ENCODE results near the gene ST6GALNAC1. TPM values are rescaled to one million over a fixed set of nuclear protein-coding genes. Genes with fewer than 3 reads are reported as not detected.

Gene ST6GALNAC1
- total RNA-seq, 2 experiments from 2014 or later, result not detected

DNA sequence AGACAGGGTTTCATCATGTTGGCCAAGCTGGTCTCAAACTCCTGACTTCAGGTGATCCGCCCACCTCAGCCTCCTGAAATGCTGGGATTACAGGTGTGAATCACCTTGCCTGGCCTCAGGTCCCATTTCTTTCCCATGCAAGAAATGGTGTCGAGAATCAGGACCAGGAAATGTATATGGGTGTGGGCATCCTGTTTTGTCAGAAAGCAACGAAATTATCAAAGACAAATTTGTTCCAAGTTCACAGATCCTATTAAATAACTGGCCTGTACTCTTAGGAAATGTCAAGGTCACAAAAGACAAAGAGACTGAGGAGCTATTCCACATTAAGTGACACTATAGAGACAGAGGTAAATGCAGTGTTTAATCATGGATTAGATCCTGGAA lies 17.1 kb upstream of the ST6GALNAC1 start:
- Mint-ChIP-seq H3K36me3 (ENCODE audit: low read depth) (no peaks in the 10 kb centered on the region), H3K4me3 (no peak overlapping the region), H3K27ac (peak overlapping the region; percentile 53), H3K27me3 (ENCODE audit: low read depth) (peaks cover 6% of the 10 kb centered on the region), H3K9me3 (ENCODE audit: insufficient read depth) (no peaks in the 10 kb centered on the region), H3K4me1 (ENCODE audit: low read depth) (peaks cover 28% of the 10 kb centered on the region)
- no peak for ATAC-seq
- no peak for DNase-seq
- ChIA-PET CTCF (interaction anchor here (1.2 to 3.2 kb wide), 4 partner anchors 17 to 138 kb away, joined by 3 to 17 read pairs (median 8); no protein-coding TSS in a partner anchor), POLR2A (interaction anchor here (1.4 kb wide), 1 partner anchor 11 kb away, joined by 6 read pairs; no protein-coding TSS in a partner anchor)

DNA sequence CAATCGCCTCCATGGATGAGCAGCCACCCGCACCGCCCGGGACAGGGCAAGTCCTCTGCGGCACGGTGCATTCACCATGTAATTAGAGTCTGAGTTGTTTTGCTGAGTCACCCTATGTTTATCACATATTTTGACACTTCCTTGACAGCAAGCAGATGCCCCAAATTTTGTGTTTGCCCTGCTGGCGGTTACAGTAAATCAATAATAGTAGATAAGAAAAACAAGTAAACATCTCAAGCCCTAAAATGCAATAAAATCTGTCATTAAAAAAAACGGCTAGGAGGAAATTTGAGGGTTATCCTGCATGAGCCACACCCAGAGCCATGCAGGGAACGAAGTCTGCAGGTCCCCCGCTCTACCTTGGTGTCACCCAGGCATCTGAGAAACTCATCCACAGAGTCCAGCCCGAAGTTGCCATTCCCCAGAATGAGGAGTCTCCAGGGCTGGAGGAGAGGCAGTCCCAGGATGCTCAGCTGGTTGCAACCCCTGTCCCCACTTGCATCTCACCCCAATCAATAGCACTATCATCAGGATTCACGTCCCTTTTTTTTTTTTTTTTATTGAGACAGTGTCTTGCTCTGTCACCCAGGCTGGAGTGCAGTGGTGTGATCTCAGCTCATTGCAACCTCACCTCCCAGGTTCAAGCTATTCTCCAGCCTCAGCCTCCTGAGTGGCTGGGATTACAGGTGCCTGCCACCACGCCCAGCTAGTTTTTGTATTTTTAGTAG lies 16.5 kb upstream of the ST6GALNAC1 start:
- H3K4me3 Mint-ChIP-seq, result no peak overlapping the region
- peaks cover 28% of the 10 kb centered on the region for H3K4me1 Mint-ChIP-seq (ENCODE audit: low read depth)
- H3K27me3 Mint-ChIP-seq (ENCODE audit: low read depth), result peaks cover 6% of the 10 kb centered on the region
- H3K9me3 Mint-ChIP-seq (ENCODE audit: insufficient read depth), result no peaks in the 10 kb centered on the region
- ATAC-seq (no peak), DNase-seq (peak; percentile 29)
- ChIA-PET POLR2A (interaction anchor here (1.4 kb wide), 1 partner anchor 12 kb away, joined by 6 read pairs; no protein-coding TSS in a partner anchor), CTCF (interaction anchor here (1.2 to 3.2 kb wide), 4 partner anchors 17 to 137 kb away, joined by 3 to 17 read pairs (median 8); no protein-coding TSS in a partner anchor)
- H3K36me3 Mint-ChIP-seq (ENCODE audit: low read depth), result no peaks in the 10 kb centered on the region
- H3K27ac Mint-ChIP-seq, result peak overlapping the region; percentile 53

- DNase-seq (no peak), ATAC-seq (peak; percentile 42)
- Mint-ChIP-seq H3K27me3 (ENCODE audit: low read depth) (peaks cover 2% of the 10 kb centered on the region), H3K27ac (peak overlapping the region; percentile 12), H3K9me3 (ENCODE audit: insufficient read depth) (no peaks in the 10 kb centered on the region), H3K4me3 (no peak overlapping the region), H3K4me1 (ENCODE audit: low read depth) (peaks cover 28% of the 10 kb centered on the region), H3K36me3 (ENCODE audit: low read depth) (no peaks in the 10 kb centered on the region)
- ChIA-PET POLR2A (interaction anchor here (1.3 kb wide), 1 partner anchor 13 kb away, joined by 3 read pairs; no protein-coding TSS in a partner anchor), CTCF (interaction anchor here (1.0 to 1.9 kb wide), 2 partner anchors 23 to 34 kb away, joined by 3 to 11 read pairs; no protein-coding TSS in a partner anchor)
These were observed 14.7 kb upstream of the ST6GALNAC1 start for GRCh38 chr17:76658242-76658662.

GRCh38 chr17:76657505-76658241 lies 14.1 kb upstream of the ST6GALNAC1 start:
- H3K9me3 Mint-ChIP-seq (ENCODE audit: insufficient read depth), result no peaks in the 10 kb centered on the region
- ChIA-PET POLR2A (interaction anchor here (1.3 kb wide), 1 partner anchor 14 kb away, joined by 3 read pairs; no protein-coding TSS in a partner anchor), CTCF (interaction anchor here (1.0 to 1.9 kb wide), 2 partner anchors 24 to 33 kb away, joined by 3 to 11 read pairs; no protein-coding TSS in a partner anchor)
- DNase-seq (no peak), ATAC-seq (no peak)
- peaks cover 28% of the 10 kb centered on the region for H3K4me1 Mint-ChIP-seq (ENCODE audit: low read depth)
- peaks cover 2% of the 10 kb centered on the region for H3K27me3 Mint-ChIP-seq (ENCODE audit: low read depth)
- peak overlapping the region; percentile 12 for H3K27ac Mint-ChIP-seq
- H3K4me3 Mint-ChIP-seq, result no peak overlapping the region
- H3K36me3 Mint-ChIP-seq (ENCODE audit: low read depth), result no peaks in the 10 kb centered on the region

- H3K27me3 Mint-ChIP-seq (ENCODE audit: low read depth), result peaks cover 11% of the 10 kb centered on the region
- peaks cover 12% of the 10 kb centered on the region for H3K4me1 Mint-ChIP-seq (ENCODE audit: low read depth)
- no peaks in the 10 kb centered on the region for H3K36me3 Mint-ChIP-seq (ENCODE audit: low read depth)
- H3K27ac Mint-ChIP-seq, result no peak overlapping the region
- no peaks in the 10 kb centered on the region for H3K9me3 Mint-ChIP-seq (ENCODE audit: insufficient read depth)
- H3K4me3 Mint-ChIP-seq, result no peak overlapping the region
- DNase-seq (no peak), ATAC-seq (no peak)
- ChIA-PET POLR2A (no interaction called here), CTCF (interaction anchor here (0.8 kb wide), 1 partner anchor 20 kb away, joined by 3 read pairs; no protein-coding TSS in a partner anchor)
These were observed 10.9 kb upstream of the ST6GALNAC1 start for GRCh38 chr17:76654408-76654807.

GRCh38 chr17:76650504-76650903 lies 6.9 kb upstream of the ST6GALNAC1 start:
- peaks cover 18% of the 10 kb centered on the region for H3K27me3 Mint-ChIP-seq (ENCODE audit: low read depth)

GRCh38 chr17:76646712-76647111 lies 3.2 kb upstream of the ST6GALNAC1 start:
- no peak overlapping the region for H3K27ac Mint-ChIP-seq
- CTCF ChIA-PET, result interaction anchor here (1.1 kb wide), 1 partner anchor 23 kb away, joined by 8 read pairs; no protein-coding TSS in a partner anchor
- H3K4me3 Mint-ChIP-seq, result no peak overlapping the region
- H3K36me3 Mint-ChIP-seq (ENCODE audit: low read depth), result peaks cover 3% of the 10 kb centered on the region
- DNase-seq (no peak), ATAC-seq (no peak)
- H3K27me3 Mint-ChIP-seq (ENCODE audit: low read depth), result peaks cover 21% of the 10 kb centered on the region
- peaks cover 9% of the 10 kb centered on the region for H3K4me1 Mint-ChIP-seq (ENCODE audit: low read depth)
- POLR2A ChIA-PET, result no interaction called here
- peaks cover 11% of the 10 kb centered on the region for H3K9me3 Mint-ChIP-seq (ENCODE audit: insufficient read depth)

More at GRCh38 chr17:76650504-76650903, 6.9 kb upstream of the ST6GALNAC1 start:
- H3K4me3 Mint-ChIP-seq, result no peak overlapping the region
- H3K4me1 Mint-ChIP-seq (ENCODE audit: low read depth), result no peaks in the 10 kb centered on the region
- no peak overlapping the region for H3K27ac Mint-ChIP-seq
- ChIA-PET CTCF (no interaction called here), POLR2A (no interaction called here)
- DNase-seq (no peak), ATAC-seq (no peak)
- peaks cover 11% of the 10 kb centered on the region for H3K9me3 Mint-ChIP-seq (ENCODE audit: insufficient read depth)
- H3K36me3 Mint-ChIP-seq (ENCODE audit: low read depth), result peaks cover 3% of the 10 kb centered on the region

DNA sequence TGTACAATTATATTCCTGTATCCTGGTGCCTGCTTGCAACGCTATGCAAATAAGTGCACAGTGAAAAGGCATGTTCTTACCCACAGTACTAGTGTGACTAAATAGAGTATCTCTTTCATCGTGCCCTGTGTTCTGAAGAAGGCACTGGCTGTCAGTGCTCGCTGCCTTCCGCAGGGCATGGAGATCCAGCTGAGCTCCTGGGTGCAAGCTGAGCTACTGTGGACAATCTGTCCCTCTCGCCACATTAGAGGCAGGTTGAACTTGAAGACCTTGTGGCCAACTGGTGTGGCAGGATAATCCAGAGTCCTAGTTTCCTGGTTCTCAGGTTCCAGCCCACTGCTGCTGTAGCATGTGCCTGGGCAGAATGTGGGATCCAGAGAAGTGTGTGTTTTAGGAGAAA lies 1.9 kb upstream of the ST6GALNAC1 start:
- ChIA-PET POLR2A (no interaction called here), CTCF (interaction anchor here (1.1 kb wide), 1 partner anchor 22 kb away, joined by 8 read pairs; no protein-coding TSS in a partner anchor)
- no peak overlapping the region for H3K4me3 Mint-ChIP-seq
- peaks cover 3% of the 10 kb centered on the region for H3K36me3 Mint-ChIP-seq (ENCODE audit: low read depth)
- peaks cover 14% of the 10 kb centered on the region for H3K27me3 Mint-ChIP-seq (ENCODE audit: low read depth)
- H3K4me1 Mint-ChIP-seq (ENCODE audit: low read depth), result peaks cover 9% of the 10 kb centered on the region
- DNase-seq, result no peak
- no peak for ATAC-seq
- H3K9me3 Mint-ChIP-seq (ENCODE audit: insufficient read depth), result peaks cover 11% of the 10 kb centered on the region
- H3K27ac Mint-ChIP-seq, result no peak overlapping the region

GRCh38 chr17:76644995-76645394 lies 1.4 kb upstream of the ST6GALNAC1 start:
- H3K36me3 Mint-ChIP-seq (ENCODE audit: low read depth), result peaks cover 3% of the 10 kb centered on the region

GRCh38 chr17:76642994-76643393 lies 563 bp downstream of the ST6GALNAC1 start:
- ChIA-PET POLR2A (no interaction called here), CTCF (interaction anchor here (1.3 to 2.2 kb wide), 2 partner anchors 19 to 22 kb away, joined by 4 to 7 read pairs; no protein-coding TSS in a partner anchor)
- Mint-ChIP-seq H3K4me1 (ENCODE audit: low read depth) (peaks cover 9% of the 10 kb centered on the region), H3K27me3 (ENCODE audit: low read depth) (peaks cover 11% of the 10 kb centered on the region), H3K9me3 (ENCODE audit: insufficient read depth) (peaks cover 11% of the 10 kb centered on the region), H3K36me3 (ENCODE audit: low read depth) (peaks cover 3% of the 10 kb centered on the region), H3K4me3 (no peak overlapping the region), H3K27ac (no peak overlapping the region)
- DNase-seq (no peak), ATAC-seq (no peak)

More at GRCh38 chr17:76644995-76645394, 1.4 kb upstream of the ST6GALNAC1 start:
- DNase-seq (no peak), ATAC-seq (no peak)
- Mint-ChIP-seq H3K4me3 (no peak overlapping the region), H3K4me1 (ENCODE audit: low read depth) (peaks cover 9% of the 10 kb centered on the region), H3K27ac (no peak overlapping the region), H3K9me3 (ENCODE audit: insufficient read depth) (peaks cover 11% of the 10 kb centered on the region), H3K27me3 (ENCODE audit: low read depth) (peaks cover 14% of the 10 kb centered on the region)
- CTCF ChIA-PET, result no interaction called here
- POLR2A ChIA-PET, result no interaction called here

- no peak overlapping the region for H3K27ac Mint-ChIP-seq
These were observed 1.5 kb downstream of the ST6GALNAC1 start for GRCh38 chr17:76642032-76642561.

More at GRCh38 chr17:76642032-76642561, 1.5 kb downstream of the ST6GALNAC1 start:
- Mint-ChIP-seq H3K27me3 (ENCODE audit: low read depth) (peaks cover 11% of the 10 kb centered on the region), H3K9me3 (ENCODE audit: insufficient read depth) (peaks cover 11% of the 10 kb centered on the region), H3K4me1 (ENCODE audit: low read depth) (peaks cover 9% of the 10 kb centered on the region), H3K4me3 (no peak overlapping the region), H3K36me3 (ENCODE audit: low read depth) (peaks cover 3% of the 10 kb centered on the region)
- ATAC-seq (no peak), DNase-seq (no peak)
- ChIA-PET CTCF (interaction anchor here (1.5 kb wide), 1 partner anchor 39 kb away, joined by 3 read pairs; no protein-coding TSS in a partner anchor), POLR2A (no interaction called here)

Measured in activated CD8-positive, alpha-beta T cell treated with anti-CD3 and anti-CD28 coated beads, Interleukin-2, amount 10 ng/mL, durations not matched to agents 7 days and 5 days (primary cell).